ENCODE results near the gene DYNC2I2.
"Not testable (repeated sequence)": the region's sequence is repeated elsewhere in the genome, so short reads cannot be mapped to it uniquely, and the experiment has no call there.

DYNC2I2 gene

DNA sequence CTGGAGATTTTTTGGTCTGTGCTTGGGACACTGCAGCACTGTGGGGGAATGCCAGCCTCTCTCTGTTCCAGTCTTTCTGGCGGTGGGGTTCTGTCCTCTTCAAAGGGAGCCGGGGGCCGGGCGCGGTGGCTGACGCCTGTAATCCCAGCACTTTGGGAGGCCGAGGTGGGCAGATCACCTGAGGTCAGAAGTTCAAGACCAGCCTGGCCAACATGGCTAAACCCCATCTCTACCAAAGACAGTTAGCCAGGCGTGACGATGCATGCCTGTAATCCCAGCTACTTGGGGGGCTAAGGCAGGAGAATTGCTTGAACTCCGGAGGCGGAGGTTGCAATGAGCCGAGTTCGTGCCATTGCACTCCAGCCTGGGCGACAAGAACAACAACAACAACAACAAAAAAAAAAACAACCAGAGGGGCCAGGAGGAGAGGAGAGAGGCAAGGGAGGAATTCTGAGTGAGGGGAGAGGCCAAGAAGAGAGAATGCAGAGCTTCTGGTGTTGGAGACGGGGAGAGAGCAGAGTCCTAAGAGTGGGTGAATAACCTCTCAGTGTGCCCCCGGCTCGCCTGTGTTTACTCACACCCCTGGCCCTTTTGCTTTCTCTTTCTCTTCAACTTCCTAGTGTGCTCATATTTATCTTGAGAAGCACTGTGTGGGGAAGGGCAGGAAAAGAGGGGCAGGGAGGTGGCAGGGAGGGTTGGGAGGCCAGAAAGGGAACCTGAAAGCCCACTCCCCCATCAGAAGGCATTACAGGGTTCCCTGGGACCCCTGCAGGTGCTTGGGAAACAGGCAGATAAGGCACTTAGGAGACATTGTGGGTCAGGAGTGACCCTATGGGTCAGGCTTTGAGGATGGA lies 29.2 kb upstream of the DYNC2I2 start:
- no peak for DNase-seq

DNA sequence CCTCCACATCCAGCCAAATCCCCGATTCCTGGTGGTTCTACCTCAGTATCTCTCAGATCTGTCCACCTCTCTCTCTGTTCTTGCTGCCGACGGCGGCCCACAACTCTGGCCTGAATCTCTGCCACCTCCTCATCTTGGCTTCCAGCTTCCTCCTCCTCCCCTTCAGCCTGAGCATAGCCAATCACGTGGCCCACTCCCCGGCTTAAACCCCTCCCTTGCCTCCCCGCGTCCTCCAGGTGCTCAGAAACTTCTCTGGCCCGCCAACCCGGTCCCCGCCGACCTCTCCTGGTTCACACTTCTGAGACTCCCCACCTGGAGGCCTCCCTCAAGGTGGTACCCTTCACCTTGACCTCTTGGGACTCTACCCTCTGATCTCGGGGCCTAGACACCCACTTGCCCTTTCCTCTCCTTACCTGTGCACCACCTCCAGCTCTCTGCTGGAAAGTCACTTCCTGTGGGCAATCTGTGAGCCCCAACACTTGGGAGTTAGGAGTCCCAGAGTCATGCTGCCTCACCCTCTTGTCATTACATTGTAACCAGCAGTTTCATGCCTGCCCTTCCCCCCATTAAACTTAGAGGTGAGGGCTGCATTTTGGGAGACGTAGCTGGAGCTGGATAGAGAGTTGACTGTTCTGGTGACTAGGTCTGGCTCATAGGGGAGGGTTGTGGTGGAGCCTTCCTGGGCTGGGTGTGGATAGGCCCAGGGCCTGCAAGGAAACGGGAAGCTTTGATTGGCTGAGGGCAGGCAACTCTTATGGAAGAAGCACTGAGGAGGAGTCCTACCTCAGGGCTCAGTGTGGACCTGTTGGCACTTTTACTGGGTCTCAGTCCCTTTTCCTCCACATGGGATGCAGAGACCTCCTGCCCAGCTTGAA lies 27.9 kb upstream of the DYNC2I2 start:
- peak; percentile 67 for DNase-seq

DNA sequence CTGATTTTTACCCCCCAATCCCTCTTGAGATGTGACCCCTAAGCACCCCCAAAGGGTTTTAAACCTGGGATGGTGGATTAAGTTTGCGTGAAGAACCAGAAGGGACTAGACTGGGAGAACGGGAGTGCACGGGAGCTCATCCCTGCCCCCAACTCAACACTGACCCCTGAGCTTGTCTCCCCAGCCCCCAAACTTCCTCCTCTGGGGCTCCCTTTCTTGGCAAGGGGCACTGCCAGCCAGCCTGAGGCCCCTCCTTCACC lies 27.3 kb upstream of the DYNC2I2 start:
- DNase-seq: no peak

DNA sequence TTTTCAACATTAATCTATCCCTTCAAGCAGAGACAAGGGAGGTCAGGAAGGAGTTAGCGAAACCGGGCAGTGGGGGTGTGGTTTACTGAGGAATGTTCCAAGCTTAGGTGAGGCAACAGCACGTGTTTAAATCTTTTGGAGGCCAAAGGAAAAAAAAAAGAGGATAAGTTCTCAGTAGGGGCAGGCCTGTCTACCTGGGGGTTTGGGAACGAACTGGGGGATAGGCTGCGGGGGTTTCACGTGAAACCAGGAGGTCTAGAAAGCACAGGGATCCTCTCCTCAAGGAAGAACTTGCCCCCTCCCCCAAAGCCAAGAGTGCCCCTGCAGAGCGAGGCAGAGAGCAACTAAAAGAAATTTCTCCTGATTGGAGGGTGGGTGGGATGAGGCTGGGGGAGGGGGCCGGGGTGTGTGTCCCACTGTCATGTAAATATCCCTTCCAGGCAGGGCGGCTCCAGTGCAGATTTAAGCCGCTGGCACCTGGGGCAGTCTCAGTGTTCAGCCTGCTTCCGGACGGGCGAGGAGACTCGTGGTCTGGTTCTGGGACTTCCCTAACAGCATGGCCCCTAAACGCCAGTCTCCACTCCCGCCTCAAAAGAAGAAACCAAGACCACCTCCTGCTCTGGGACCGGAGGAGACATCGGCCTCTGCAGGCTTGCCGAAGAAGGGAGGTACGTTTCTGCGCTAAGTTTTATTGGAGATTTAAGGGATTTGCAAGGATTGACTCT lies 26.9 kb upstream of the DYNC2I2 start:
- no peak for DNase-seq

- no peak for DNase-seq
Measured at GRCh38 chr9:128677794-128678193, 21.1 kb upstream of the DYNC2I2 start.

DNA sequence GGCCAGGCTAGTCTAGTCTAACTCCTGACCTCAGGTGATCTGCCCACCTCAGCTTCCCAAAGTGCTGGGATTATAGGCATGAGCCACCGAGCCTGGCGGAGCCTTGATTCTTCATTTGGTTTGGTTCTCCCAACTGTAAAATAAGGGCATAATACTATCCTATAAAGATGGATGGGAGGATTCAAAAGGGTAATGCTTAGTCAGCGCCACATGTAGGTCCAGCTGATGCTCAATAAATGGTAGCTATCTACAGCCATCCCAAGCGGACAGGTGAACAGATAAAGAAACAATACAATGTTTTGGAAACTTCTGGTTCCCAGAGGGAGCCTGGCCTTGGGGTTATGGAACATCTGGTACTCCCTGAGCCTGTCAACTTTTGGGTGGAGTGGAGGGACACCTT lies 18.7 kb upstream of the DYNC2I2 start:
- no peak for DNase-seq

GRCh38 chr9:128669786-128670185 lies 13.1 kb upstream of the DYNC2I2 start:
- no peak for DNase-seq

DNA sequence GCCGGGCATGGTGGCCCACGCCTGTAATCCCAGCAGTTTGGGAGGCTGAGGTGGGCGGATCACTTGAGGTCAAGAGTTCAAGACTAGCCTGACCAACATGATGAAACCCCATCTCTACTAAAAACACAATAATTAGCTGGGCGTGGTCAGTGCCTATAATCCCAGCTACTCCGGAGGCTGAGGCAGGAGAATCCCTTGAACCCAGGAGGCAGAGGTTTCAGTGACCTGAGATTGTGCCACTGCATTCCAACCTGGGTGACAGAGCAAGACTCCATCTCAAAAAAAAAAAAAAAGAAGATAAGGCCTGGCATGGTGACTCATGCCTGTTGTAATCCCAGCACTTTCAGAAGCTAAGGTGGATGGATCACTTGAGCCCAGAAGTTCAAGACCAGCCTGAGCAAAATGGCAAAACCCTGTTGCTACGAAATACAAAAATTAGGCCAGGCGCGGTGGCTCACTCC lies 9.9 kb upstream of the DYNC2I2 start:
- DNase-seq: not testable (repeated sequence)

DNA sequence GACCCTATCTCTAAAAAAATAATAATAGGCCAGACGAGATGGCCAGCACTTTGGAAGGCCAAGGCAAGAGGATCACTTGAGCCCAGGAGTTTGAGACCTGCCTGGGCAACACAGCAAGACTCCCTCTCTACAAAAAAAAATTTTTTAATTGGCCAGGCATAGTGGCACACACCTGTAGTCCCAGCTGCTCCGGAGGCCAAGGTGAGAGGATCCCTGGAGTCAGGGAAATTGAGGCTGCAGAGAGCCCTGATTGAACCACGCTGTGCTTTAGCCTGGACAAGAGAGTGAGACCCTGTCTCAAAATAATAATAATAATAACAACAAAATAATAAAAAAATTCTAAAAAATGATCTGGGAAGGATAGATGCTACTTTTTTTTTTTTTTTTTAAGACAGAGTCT lies 1.1 kb upstream of the DYNC2I2 start:
- no peak for DNase-seq

- DNase-seq: no peak
Measured at GRCh38 chr9:128657344-128657704, 677 bp upstream of the DYNC2I2 start.

- no peak for DNase-seq
Measured at GRCh38 chr9:128654481-128654880, 2.2 kb downstream of the DYNC2I2 start.

DNA sequence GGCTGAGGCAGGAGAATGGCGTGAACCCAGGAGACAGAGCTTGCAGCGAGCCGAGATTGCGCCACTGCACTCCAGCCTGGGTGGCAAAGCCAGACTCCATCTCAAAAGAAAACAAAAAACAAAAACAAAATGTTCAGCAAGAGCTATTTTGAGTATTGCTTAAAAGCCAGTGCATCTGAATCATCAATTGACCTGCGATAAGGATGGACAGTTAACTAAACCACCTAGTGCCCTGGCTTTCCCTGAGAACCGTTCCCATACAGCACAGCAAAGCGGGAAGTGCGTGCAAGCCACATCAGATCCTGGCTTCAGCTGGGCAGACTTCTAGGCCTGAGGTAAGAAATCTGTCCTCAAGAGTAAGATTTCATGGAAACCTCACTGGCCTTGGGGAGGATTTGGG lies 2.7 kb downstream of the DYNC2I2 start:
- DNase-seq: no peak

DNA sequence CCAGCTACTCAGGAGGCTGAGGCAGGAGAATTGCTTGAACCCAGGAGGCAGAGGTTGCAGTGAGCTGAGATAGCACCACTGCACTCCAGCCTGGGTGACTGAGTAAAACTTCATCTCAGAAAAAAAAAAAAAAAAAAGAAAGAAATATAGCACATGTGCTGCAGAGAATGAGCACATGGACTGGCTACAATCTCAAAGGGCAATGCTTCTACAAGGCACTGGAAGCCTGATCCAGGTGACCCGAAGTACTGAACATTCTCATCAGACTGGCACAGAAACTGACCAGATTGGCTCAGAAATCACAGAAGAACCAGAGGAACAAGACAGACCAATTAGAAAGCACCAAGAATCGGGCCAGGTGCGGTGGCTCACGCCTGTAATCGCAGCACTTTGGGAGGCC lies 4.8 kb downstream of the DYNC2I2 start:
- no peak for DNase-seq

GRCh38 chr9:128648206-128648605 lies 8.4 kb downstream of the DYNC2I2 start:
- DNase-seq: peak; percentile 48

DNA sequence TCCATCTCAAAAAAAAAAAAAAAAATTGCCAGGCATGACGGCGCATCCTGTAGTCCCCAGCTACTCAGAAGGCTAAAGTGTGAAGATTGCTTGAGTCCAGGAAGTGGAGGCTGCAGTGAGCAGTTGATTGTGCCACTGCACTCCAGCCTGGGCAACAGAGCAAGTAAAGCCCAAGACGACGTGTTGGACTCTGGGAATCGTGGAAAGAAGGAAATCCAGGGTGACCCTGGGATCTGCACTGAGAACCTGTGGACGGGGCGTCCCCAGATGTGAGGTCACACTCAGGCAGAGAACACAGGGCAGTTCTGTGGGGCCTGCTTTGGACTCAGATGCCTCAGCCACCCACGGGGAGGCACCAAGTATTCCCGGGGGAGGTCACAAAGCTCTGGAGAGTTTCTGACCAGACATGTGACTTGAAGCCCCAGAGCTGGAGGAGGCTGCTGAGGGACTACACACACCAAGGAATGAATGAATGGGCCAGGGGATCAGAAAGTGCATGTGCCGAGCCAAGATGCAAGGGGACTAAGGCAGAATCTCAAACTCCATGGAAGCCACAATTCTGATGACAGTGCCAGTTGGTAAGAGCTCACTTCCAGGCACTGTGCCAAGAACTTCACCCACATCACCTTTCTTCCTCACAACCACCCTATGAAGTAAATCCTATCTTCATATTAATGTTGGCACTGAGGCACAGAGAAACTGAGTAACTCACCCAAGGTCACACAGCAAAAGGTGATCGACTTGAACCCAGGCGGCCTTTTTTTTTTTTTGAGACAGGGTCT lies 12.9 kb downstream of the DYNC2I2 start:
- no peak for DNase-seq

DNA sequence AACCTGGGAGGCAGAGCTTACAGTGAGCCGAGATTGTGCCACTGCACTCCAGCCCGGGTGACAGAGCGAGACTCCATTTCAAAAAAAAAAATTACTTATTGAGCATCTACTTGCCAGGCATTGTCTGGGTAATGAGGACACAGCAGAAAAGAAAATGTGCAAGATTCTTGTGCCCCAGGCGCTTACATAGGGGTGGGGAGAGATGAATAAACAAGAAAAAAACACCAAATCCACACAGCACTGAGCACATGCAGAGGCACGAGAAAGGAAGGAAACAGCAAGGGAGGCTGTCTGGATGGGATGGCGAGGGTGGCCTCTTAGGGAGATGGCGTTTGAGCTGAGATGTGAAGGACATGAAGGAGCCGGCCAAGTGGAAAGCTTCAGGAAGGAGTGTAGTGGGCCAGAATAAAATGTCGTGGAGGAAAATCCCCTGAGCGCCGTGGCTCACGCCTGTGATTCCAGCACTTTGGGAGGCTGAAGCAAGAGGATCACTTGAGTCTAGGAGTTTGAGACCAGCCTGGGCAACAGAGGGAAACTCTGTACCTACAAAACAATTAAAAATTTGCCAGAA lies 13.9 kb downstream of the DYNC2I2 start:
- DNase-seq: no peak

DNA sequence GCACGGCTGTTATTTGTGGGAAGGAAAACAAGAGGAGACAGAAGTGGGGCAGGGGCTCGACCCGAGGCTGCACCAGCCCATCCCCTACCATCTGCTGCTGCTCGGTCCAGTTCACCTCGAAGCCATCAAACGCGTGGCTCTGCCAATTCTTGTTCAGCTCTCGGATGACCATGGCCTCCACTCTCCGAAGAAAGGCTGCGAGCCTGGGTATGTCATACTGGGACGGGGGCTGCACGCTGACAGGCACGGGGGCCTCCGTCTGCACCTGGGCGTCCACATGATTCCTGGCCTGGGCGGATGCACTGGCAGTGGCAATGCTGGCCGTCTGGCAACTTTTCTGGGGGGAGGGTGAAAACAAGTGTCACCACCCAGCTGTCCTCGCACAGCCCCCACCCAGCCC lies 16.0 kb downstream of the DYNC2I2 start:
- DNase-seq: no peak

DNA sequence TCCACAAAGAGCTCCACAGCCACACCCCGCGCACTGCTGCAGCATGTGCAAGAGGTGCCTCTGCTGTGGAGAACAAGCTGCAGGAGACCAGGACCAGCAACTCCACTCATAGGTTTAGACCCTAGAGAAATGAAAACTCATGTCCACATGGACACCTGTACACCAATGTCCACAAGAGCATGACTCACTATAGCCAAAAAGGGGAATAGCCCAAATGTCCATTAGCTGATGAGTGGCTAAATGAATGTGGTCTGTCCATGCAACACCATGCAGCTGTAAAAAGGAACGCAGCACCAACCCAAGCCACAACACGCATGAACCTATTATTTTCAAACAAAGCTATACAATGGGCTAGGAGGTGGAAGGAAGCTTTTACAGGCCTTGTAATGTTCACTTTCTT lies 18.1 kb downstream of the DYNC2I2 start:
- no peak for DNase-seq

DNA sequence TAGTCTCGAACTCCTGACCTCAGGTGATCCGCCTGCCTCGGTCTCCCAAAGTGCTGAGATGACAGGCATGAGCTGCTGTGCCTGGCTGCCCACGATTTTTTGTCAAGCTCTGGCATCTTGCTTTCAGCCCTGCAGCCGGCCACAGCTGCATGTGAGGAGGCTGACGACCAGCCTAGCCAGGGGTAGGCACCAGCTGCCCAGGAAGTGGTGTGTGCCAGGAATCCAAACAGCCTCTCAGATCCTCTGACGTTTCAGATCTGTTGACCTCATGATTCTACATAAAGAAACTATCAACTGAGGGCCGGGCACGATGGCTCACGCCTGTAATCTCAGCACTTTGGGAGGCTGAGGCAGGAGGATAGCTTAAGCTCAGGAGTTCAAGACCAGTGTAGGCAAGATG lies 19.0 kb downstream of the DYNC2I2 start:
- DNase-seq: no peak

- no peak for DNase-seq
Measured at GRCh38 chr9:128636556-128637530, 19.8 kb downstream of the DYNC2I2 start.

DNA sequence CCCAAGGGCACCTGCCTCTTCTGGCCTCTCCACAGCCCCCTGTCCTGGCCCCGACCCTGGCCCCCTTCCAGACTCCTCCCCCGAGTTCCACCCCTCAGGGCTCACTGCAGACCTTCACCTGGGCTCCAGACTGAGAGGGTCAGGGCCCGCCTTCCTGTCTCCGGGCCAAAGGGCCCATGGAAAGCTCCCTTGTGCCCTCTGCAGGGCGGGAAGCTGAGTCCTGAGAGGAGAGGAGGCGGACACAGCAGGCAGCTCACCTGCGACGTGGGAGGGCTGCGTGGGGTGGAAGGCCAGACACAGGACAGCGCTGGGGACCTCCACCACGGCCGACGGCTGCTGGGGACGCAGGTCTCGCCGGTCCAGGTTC lies 20.6 kb downstream of the DYNC2I2 start:
- DNase-seq: no peak

Measured in activated effector memory CD4-positive, alpha-beta T cell treated with Interleukin-2 at 50 U/mL for 16 hours (primary cell).